ENCODE measurements around the gene ZNF428. TPM values are rescaled to one million over a fixed set of nuclear protein-coding genes. Genes with fewer than 3 reads are reported as not detected.
A peak's percentile ranks its signal among the peaks of the same experiment; 100 is the strongest.

ZNF428 gene
- total RNA-seq, 1 experiment from 2014 or later, result 46.8 TPM

GRCh38 chr19:43622070-43622469, 2.6 kb upstream of the ZNF428 start:
- ATAC-seq, result no peak
- CTCF ChIA-PET, result no interaction called here
- no peak overlapping the region for H3K27ac ChIP-seq (ENCODE audit: low read length)

DNA sequence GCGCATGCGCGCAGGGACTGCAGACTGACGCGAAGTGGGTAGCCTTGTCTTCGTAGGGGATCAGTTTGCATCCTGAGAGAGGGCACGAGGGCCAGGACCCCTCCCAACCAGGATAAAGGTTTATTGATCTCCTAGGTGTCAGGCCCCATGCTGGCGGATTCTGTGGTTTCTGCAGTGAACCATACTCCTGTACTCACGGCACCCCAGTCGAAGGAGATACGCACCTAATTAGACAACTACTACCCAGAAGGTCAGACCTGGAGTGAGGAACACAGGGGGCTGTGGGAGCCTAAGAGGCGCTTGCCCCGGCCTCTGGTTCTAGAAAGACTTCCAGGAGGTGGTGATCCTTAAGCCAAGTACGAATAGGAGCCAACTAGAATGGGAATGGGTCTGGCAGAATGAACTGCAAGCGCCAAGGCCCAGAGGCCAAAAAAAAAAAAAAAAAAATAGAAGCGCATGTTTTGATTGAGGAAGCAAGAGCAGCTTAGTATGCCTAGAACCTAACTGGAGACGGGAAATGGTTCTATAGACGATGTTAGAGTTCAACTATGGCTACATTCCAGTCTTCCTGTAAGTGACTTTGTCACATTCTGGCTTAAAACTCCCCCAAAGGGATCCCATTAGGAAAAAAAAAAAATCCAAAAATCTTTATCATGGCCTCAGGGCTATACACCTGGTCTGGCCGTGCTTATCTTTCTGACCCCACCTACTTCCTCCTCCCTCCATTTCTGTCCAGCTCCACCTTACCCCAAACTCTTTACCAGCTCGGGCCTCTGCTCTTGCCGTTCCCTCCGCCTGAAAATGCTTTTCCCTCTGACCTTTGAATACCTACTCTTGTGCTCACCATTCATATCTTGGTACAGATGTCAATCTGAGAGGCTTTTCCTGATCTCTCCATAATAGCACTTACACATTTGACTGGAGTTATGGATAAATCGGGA, 902 bp upstream of the ZNF428 start:
- DNase-seq (no peak), ATAC-seq (no peak)
- Histone ChIP-seq H3F3A (ENCODE audit: low read length, unreplicated experiment) (no peaks in the 10 kb centered on the region), H3K4me1 (ENCODE audit: insufficient read depth, low read length) (peaks cover 13% of the 10 kb centered on the region), H3K27ac (ENCODE audit: low read length) (no peak overlapping the region; the same call in 1 of the 2 replicates), H2AFZ (ENCODE audit: low read length) (peak overlapping the region; percentile 95), H3K4me2 (ENCODE audit: low read length) (peak overlapping the region; percentile 93), H3K79me2 (ENCODE audit: low read length) (peaks cover 18% of the 10 kb centered on the region), H3K27me3 (ENCODE audit: low read length) (no peaks in the 10 kb centered on the region), H4K20me1 (ENCODE audit: low read length) (no peaks in the 10 kb centered on the region), H3K9ac (ENCODE audit: low read length) (peak overlapping the region; percentile 80), H3K9me3 (ENCODE audit: low read length) (no peaks in the 10 kb centered on the region), H3K9me2 (replicated peaks; ENCODE audit: low read length) (no peaks in the 10 kb centered on the region), H3K36me3 (ENCODE audit: low read depth, low read length) (no peaks in the 10 kb centered on the region), H3K4me3 (ENCODE audit: low read length) (peak overlapping the region; percentile 78)
- no peak for TF ChIP-seq EZH2 (IDR thresholded peaks at IDR 0.05; ENCODE audit: low read length, unreplicated experiment)
- TF ChIP-seq, protein P1, sequence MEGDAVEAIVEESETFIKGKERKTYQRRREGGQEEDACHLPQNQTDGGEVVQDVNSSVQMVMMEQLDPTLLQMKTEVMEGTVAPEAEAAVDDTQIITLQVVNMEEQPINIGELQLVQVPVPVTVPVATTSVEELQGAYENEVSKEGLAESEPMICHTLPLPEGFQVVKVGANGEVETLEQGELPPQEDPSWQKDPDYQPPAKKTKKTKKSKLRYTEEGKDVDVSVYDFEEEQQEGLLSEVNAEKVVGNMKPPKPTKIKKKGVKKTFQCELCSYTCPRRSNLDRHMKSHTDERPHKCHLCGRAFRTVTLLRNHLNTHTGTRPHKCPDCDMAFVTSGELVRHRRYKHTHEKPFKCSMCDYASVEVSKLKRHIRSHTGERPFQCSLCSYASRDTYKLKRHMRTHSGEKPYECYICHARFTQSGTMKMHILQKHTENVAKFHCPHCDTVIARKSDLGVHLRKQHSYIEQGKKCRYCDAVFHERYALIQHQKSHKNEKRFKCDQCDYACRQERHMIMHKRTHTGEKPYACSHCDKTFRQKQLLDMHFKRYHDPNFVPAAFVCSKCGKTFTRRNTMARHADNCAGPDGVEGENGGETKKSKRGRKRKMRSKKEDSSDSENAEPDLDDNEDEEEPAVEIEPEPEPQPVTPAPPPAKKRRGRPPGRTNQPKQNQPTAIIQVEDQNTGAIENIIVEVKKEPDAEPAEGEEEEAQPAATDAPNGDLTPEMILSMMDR (conservative IDR thresholded peaks at IDR 0.05; ENCODE audit: low read depth, low read length), result no peak
- no peak for TF ChIP-seq EZH2phosphoT487 (IDR thresholded peaks at IDR 0.05; ENCODE audit: borderline replicate concordance, low read length)
- TSS peak; percentile 90 for BruUV-seq (replicated peaks)
- ChIA-PET POLR2A (ENCODE audit: unreplicated experiment) (no interaction called here), CTCF (no interaction called here)
- intact Hi-C loops (cut with micrococcal nuclease), result no loop called here

More at GRCh38 chr19:43622070-43622469, 2.6 kb upstream of the ZNF428 start:
- Histone ChIP-seq H2AFZ (ENCODE audit: low read length) (no peak overlapping the region), H3K9ac (ENCODE audit: low read length) (no peak overlapping the region), H3K9me2 (replicated peaks; ENCODE audit: low read length) (no peaks in the 10 kb centered on the region), H3K27me3 (ENCODE audit: low read length) (no peaks in the 10 kb centered on the region), H3K36me3 (ENCODE audit: low read depth, low read length) (no peaks in the 10 kb centered on the region), H3K4me1 (ENCODE audit: insufficient read depth, low read length) (peaks cover 13% of the 10 kb centered on the region), H3K4me2 (ENCODE audit: low read length) (no peak overlapping the region), H3F3A (ENCODE audit: low read length, unreplicated experiment) (no peaks in the 10 kb centered on the region), H3K79me2 (ENCODE audit: low read length) (peaks cover 15% of the 10 kb centered on the region), H3K9me3 (ENCODE audit: low read length) (no peaks in the 10 kb centered on the region), H3K4me3 (ENCODE audit: low read length) (no peak overlapping the region), H4K20me1 (ENCODE audit: low read length) (no peaks in the 10 kb centered on the region)
- DNase-seq, result no peak
- POLR2A ChIA-PET (ENCODE audit: unreplicated experiment), result no interaction called here
- intact Hi-C loops (cut with micrococcal nuclease), result no loop called here
- TF ChIP-seq EZH2phosphoT487 (IDR thresholded peaks at IDR 0.05; ENCODE audit: borderline replicate concordance, low read length) (no peak), EZH2 (IDR thresholded peaks at IDR 0.05; ENCODE audit: low read length, unreplicated experiment) (no peak)
- TF ChIP-seq, protein P1 (conservative IDR thresholded peaks at IDR 0.05; ENCODE audit: low read depth, low read length), result no peak
- BruUV-seq (replicated peaks), result no TSS peak

DNA sequence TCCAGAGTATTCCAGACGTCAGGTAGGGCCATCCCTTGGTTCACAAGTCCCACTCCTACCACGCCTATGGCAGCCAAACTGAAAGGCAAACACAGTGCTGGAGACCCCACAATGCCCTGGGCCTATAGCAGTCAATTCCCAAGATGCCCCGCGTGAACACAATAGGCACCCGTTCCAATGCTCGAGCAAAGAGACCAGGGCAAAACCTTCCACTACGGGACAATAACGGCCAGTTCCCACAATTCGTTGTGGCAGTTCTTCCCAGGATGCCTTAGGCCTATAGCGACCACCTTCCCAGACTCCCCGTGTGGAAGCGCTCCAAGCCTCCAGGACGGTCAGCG, 538 bp downstream of the ZNF428 start:
- peaks cover 18% of the 10 kb centered on the region for H3K79me2 ChIP-seq (ENCODE audit: low read length)
- peak overlapping the region; percentile 95 for H2AFZ ChIP-seq (ENCODE audit: low read length)
- peak overlapping the region; percentile 93 for H3K4me2 ChIP-seq (ENCODE audit: low read length)
- no peaks in the 10 kb centered on the region for H3K9me3 ChIP-seq (ENCODE audit: low read length)
- H4K20me1 ChIP-seq (ENCODE audit: low read length), result no peaks in the 10 kb centered on the region
- H3K36me3 ChIP-seq (ENCODE audit: low read depth, low read length), result no peaks in the 10 kb centered on the region
- peaks cover 13% of the 10 kb centered on the region for H3K4me1 ChIP-seq (ENCODE audit: insufficient read depth, low read length)
- ATAC-seq (peak; percentile 10), DNase-seq (peak; percentile 12)
- H3K9ac ChIP-seq (ENCODE audit: low read length), result peak overlapping the region; percentile 80
- no peaks in the 10 kb centered on the region for H3F3A ChIP-seq (ENCODE audit: low read length, unreplicated experiment)
- CTCF ChIA-PET, result interaction anchor here (0.7 kb wide), 1 partner anchor 191 kb away, joined by 11 read pairs; no protein-coding TSS in a partner anchor
- TF ChIP-seq EZH2phosphoT487 (IDR thresholded peaks at IDR 0.05; ENCODE audit: borderline replicate concordance, low read length) (no peak), EZH2 (IDR thresholded peaks at IDR 0.05; ENCODE audit: low read length, unreplicated experiment) (no peak)
- TF ChIP-seq, protein P1 (conservative IDR thresholded peaks at IDR 0.05; ENCODE audit: low read depth, low read length), result no peak
- no peaks in the 10 kb centered on the region for H3K27me3 ChIP-seq (ENCODE audit: low read length)
- POLR2A ChIA-PET (ENCODE audit: unreplicated experiment), result no interaction called here
- BruUV-seq (replicated peaks), result TSS peak; percentile 77
- H3K9me2 ChIP-seq (replicated peaks; ENCODE audit: low read length), result no peaks in the 10 kb centered on the region
- intact Hi-C loops (cut with micrococcal nuclease), result no loop called here
- peak overlapping the region; percentile 33; the same call in 1 of the 2 replicates for H3K27ac ChIP-seq (ENCODE audit: low read length)
- H3K4me3 ChIP-seq (ENCODE audit: low read length), result peak overlapping the region; percentile 78
